Gastroesophageal sphincter (tissue), 3 donors: Measurements from ENCODE around the gene SLC35E1.

ENCODE experiments used
- POLR2A ChIP-seq, 2 donors: fragments of 450-650 bp; IDR thresholded peaks; one replicate each; pipeline ENCODE4 v1.6.1; 2017; ENCODE audit warnings: antibody characterized with exemption in 2 of 2, mild to moderate bottlenecking in 2 of 2, moderate library complexity in 1 of 2
- TF ChIP-seq, protein P1 (sequence below), 4 experiments: fragments of 200-600 bp in 2 of 4; fragments of 450-650 bp in 2 of 4; sonication (generic) in 1 of 4; IDR thresholded peaks; one replicate each; pipeline ENCODE4 v1.5.1; 2017 to 2019; ENCODE audit warnings: antibody characterized with exemption in 4 of 4, mild to moderate bottlenecking in 2 of 4, moderate library complexity in 2 of 4

DNA sequence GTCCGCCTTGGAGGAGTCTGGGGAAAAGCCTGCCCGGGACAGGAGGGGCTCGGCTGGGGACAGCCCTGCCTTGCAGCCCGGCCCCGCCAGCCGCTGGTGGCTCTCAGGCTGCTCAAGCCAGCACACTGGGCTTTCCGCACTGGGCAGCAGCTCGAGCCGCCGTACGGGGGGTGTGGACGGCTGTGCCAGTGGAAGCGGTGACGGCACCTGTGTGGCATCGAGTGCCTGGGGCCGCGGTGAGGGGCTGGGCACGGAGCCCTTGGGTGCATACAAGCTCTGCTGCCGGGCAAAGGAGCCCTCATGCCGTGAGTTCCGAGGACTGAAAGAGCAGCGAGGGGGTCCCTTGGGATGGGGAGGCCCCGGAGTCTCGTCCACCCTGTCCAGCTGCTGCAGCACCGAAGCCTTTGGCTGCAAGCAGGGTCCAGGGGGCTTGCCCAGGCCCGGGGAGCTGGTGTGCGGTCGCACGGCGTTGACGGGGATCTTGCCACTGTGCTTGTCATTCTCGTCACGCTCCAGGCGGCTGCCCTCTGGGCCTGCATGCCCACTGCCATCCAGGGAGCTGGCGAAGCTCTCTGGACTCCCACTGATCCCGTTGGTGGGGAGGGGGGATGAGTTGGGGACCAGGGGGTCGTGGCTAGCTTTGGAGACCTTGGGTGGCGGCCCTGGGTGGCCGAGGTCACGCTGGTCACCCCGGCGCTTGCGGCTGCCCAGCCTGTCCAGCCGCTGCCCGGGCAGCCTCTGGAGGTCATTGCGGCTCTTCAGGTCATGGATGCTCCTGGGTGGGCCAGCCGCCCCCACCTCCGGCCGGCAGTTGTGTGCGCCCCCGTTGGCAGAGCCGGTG lies 4.7 kb upstream of the SLC35E1 start:
- TF ChIP-seq, protein P1, sequence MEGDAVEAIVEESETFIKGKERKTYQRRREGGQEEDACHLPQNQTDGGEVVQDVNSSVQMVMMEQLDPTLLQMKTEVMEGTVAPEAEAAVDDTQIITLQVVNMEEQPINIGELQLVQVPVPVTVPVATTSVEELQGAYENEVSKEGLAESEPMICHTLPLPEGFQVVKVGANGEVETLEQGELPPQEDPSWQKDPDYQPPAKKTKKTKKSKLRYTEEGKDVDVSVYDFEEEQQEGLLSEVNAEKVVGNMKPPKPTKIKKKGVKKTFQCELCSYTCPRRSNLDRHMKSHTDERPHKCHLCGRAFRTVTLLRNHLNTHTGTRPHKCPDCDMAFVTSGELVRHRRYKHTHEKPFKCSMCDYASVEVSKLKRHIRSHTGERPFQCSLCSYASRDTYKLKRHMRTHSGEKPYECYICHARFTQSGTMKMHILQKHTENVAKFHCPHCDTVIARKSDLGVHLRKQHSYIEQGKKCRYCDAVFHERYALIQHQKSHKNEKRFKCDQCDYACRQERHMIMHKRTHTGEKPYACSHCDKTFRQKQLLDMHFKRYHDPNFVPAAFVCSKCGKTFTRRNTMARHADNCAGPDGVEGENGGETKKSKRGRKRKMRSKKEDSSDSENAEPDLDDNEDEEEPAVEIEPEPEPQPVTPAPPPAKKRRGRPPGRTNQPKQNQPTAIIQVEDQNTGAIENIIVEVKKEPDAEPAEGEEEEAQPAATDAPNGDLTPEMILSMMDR (IDR thresholded peaks at IDR 0.05) = no peak
- no peak for TF ChIP-seq POLR2A (IDR thresholded peaks at IDR 0.05)
